H1 (cell line): ENCODE results near the gene NEDD4L. TPM values are rescaled to one million over a fixed set of nuclear protein-coding genes. Genes with fewer than 3 reads are reported as not detected.
A peak's percentile ranks its signal among the peaks of the same experiment; 100 is the strongest.

Experiments
- CTCF ChIA-PET: fragments of 300-600 bp; sonication (Branson Sonifier 250); formaldehyde crosslinking; loops from one replicate; lab custom pipeline; 2021; ENCODE audit not compliant: partially characterized antibody; lab: Charles Lee
- POLR2A ChIA-PET: fragments of 300-600 bp; sonication (Branson Sonifier 250); formaldehyde crosslinking; loops from one replicate; lab custom pipeline; 2021; ENCODE audit warnings: inconsistent platforms; ENCODE audit not compliant: partially characterized antibody; lab: Charles Lee
- DNase-seq, 2 experiments: peaks; one replicate each; pipeline versions ENCODE4 v3.0.0 to v3.0.0-alpha.2; 2010 to 2022; ENCODE audit warnings: low spot score in 2 of 2, low read depth in 1 of 2, mixed read lengths in 1 of 2
- FAIRE-seq: peaks from 2 replicates; lab custom pipeline; 2011; peaks lifted over from hg19 to GRCh38; lab: Jason Lieb, UNC
- H2AFZ ChIP-seq: 2 replicates; pipeline ENCODE4 v1.8.1; 2012; ENCODE audit warnings: low read length, inconsistent platforms
- H2AK5ac ChIP-seq: 2 replicates; pipeline ENCODE4 v1.6.1; 2013; ENCODE audit warnings: low read depth, low read length
- H2BK120ac ChIP-seq: replicated peaks from 2 replicates; pipeline ENCODE3; 2013; ENCODE audit warnings: low read depth, low read length, inconsistent platforms
- H2BK12ac ChIP-seq: 2 replicates; pipeline ENCODE4 v1.6.1; 2013; ENCODE audit warnings: low read depth, low read length
- H2BK15ac ChIP-seq: 2 replicates; pipeline ENCODE4 v1.6.1; 2013; ENCODE audit warnings: low read length
- H2BK20ac ChIP-seq: 2 replicates; pipeline ENCODE4 v1.6.1; 2013; ENCODE audit warnings: low read length
- H2BK5ac ChIP-seq: 2 replicates; pipeline ENCODE4 v1.6.1; 2013; ENCODE audit warnings: low read depth, low read length
- H3K14ac ChIP-seq: 2 replicates; pipeline ENCODE4 v1.6.1; 2013; ENCODE audit warnings: inconsistent platforms; ENCODE audit not compliant: insufficient read length
- H3K18ac ChIP-seq: 2 replicates; pipeline ENCODE4 v1.6.1; 2013; ENCODE audit warnings: low read length; ENCODE audit errors: extremely low read depth
- H3K23ac ChIP-seq: 2 replicates; pipeline ENCODE4 v1.6.1; 2013; ENCODE audit warnings: inconsistent platforms; ENCODE audit not compliant: insufficient read length
- H3K23me2 ChIP-seq: 2 replicates; pipeline ENCODE4 v1.6.1; 2013; ENCODE audit warnings: low read depth, low read length
- H3K27ac ChIP-seq: 2 replicates; pipeline ENCODE4 v1.6.1; 2011; ENCODE audit warnings: low read depth, low read length, inconsistent platforms
- H3K27me3 ChIP-seq, 4 experiments: replicated peaks in 1 of 4; 1 replicate in 1 of 4; 2 replicates in 3 of 4; pipeline versions ENCODE4 v1.6.1 to v1.8.1; 2011 to 2013; ENCODE audit warnings: low read length in 3 of 4, mild to moderate bottlenecking in 3 of 4, inconsistent platforms in 2 of 4, mixed read lengths in 2 of 4, moderate library complexity in 1 of 4; ENCODE audit not compliant: control insufficient read depth in 3 of 4, insufficient read depth in 3 of 4; ENCODE audit errors: extremely low read depth in 1 of 4
- H3K36me3 ChIP-seq, 4 experiments: 2 replicates each; pipeline versions ENCODE4 v1.6.1 to v1.8.1; 2011 to 2013; ENCODE audit warnings: mild to moderate bottlenecking in 4 of 4, low read length in 3 of 4, moderate library complexity in 2 of 4, control low read depth in 1 of 4, inconsistent platforms in 1 of 4; ENCODE audit not compliant: insufficient read depth in 4 of 4, control insufficient read depth in 2 of 4
- H3K4ac ChIP-seq: replicated peaks from 2 replicates; pipeline ENCODE3; 2013; ENCODE audit warnings: low read length, low read depth, mixed read lengths, inconsistent platforms; ENCODE audit not compliant: insufficient read length
- H3K4me1 ChIP-seq, 4 experiments: replicated peaks in 1 of 4; 1 replicate in 1 of 4; 2 replicates in 3 of 4; pipeline versions ENCODE4 v1.6.1 to v1.8.1; 2011 to 2013; ENCODE audit warnings: low read length in 3 of 4, inconsistent platforms in 2 of 4, mixed read lengths in 1 of 4; ENCODE audit not compliant: insufficient read depth in 4 of 4, control insufficient read depth in 3 of 4
- H3K4me2 ChIP-seq, 2 experiments: 2 replicates each; pipeline versions ENCODE4 v1.6.1 to v1.8.1; 2011 to 2013; ENCODE audit warnings: low read depth in 2 of 2, low read length in 2 of 2, control low read depth in 1 of 2, inconsistent platforms in 1 of 2, mild to moderate bottlenecking in 1 of 2; ENCODE audit not compliant: insufficient read depth in 1 of 2
- H3K4me3 ChIP-seq, 4 experiments: fragments of 200-600, 300-600 bp in 1 of 4; sonication (generic), shearing (Covaris generic), sonication (Bioruptor Twin) in 1 of 4; 2 replicates each; pipeline versions ENCODE4 v1.5.1 to v1.8.1; 2011 to 2016; ENCODE audit warnings: low read length in 4 of 4, low read depth in 3 of 4, control low read depth in 2 of 4, inconsistent platforms in 2 of 4, mild to moderate bottlenecking in 2 of 4, mixed read lengths in 1 of 4, moderate library complexity in 1 of 4; ENCODE audit not compliant: insufficient read depth in 2 of 4; ENCODE audit errors: extremely low read depth in 1 of 4
- H3K56ac ChIP-seq: replicated peaks from 2 replicates; pipeline ENCODE3; 2013; ENCODE audit warnings: low read depth, mild to moderate bottlenecking, mixed read lengths, low read length, inconsistent platforms; ENCODE audit not compliant: insufficient read length
- H3K79me1 ChIP-seq: 2 replicates; pipeline ENCODE4 v1.6.1; 2013; ENCODE audit warnings: low read depth, low read length, control low read depth
- H3K79me2 ChIP-seq, 2 experiments: 2 replicates each; pipeline versions ENCODE4 v1.6.1 to v1.8.1; 2012 to 2013; ENCODE audit warnings: low read length in 2 of 2, mild to moderate bottlenecking in 2 of 2, inconsistent platforms in 1 of 2; ENCODE audit not compliant: insufficient read depth in 2 of 2, control insufficient read depth in 1 of 2
- H3K9ac ChIP-seq, 4 experiments: replicated peaks in 1 of 4; 1 replicate in 1 of 4; 2 replicates in 3 of 4; pipeline versions ENCODE4 v1.6.1 to v1.8.1; 2011 to 2013; ENCODE audit warnings: low read depth in 3 of 4, low read length in 3 of 4, control low read depth in 2 of 4, mild to moderate bottlenecking in 2 of 4, moderate library complexity in 2 of 4, inconsistent platforms in 1 of 4; ENCODE audit errors: extremely low read depth in 1 of 4
- H3K9me3 ChIP-seq, 2 experiments: 2 replicates each; pipeline versions ENCODE4 v1.6.1 to v1.8.1; 2012 to 2013; ENCODE audit warnings: mild to moderate bottlenecking in 2 of 2, moderate library complexity in 2 of 2, control low read depth in 1 of 2, inconsistent platforms in 1 of 2, low read depth in 1 of 2, low read length in 1 of 2, mixed read lengths in 1 of 2; ENCODE audit not compliant: insufficient read depth in 2 of 2
- H4K20me1 ChIP-seq, 2 experiments: replicated peaks in 1 of 2; 2 replicates each; pipeline versions ENCODE3 to v1.8.1; 2011 to 2013; ENCODE audit warnings: inconsistent platforms in 2 of 2, low read length in 2 of 2, mild to moderate bottlenecking in 1 of 2; ENCODE audit not compliant: insufficient read depth in 2 of 2, control insufficient read depth in 1 of 2
- H4K5ac ChIP-seq: 2 replicates; pipeline ENCODE4 v1.6.1; 2013; ENCODE audit warnings: low read length, low read depth, mixed read lengths, inconsistent platforms; ENCODE audit not compliant: insufficient read length
- H4K8ac ChIP-seq: 2 replicates; pipeline ENCODE4 v1.8.0; 2013; ENCODE audit warnings: mild to moderate bottlenecking, moderate library complexity, low read length, inconsistent platforms; ENCODE audit not compliant: insufficient read depth; ENCODE audit errors: extremely low read depth
- H4K91ac ChIP-seq: replicated peaks from 2 replicates; pipeline ENCODE3; 2013; ENCODE audit warnings: low read length, mixed read lengths, inconsistent platforms; ENCODE audit not compliant: insufficient read length
- EGR1 ChIP-seq: IDR thresholded peaks from 2 replicates; pipeline ENCODE4 v1.6.1; 2011; ENCODE audit warnings: low read depth, low read length, borderline replicate concordance
- GTF2F1 ChIP-seq: IDR thresholded peaks from 2 replicates; pipeline ENCODE4 v1.6.1; 2012; ENCODE audit warnings: low read depth, low read length, improper control_type of control experiment, borderline replicate concordance
- HDAC2 ChIP-seq, 2 experiments: fragments of 300-600 bp in 1 of 2; sonication (generic) in 1 of 2; IDR thresholded peaks; 2 replicates each; pipeline ENCODE4 v1.6.1; 2011 to 2012; ENCODE audit warnings: low read depth in 2 of 2, low read length in 2 of 2, mild to moderate bottlenecking in 2 of 2, moderate library complexity in 2 of 2, borderline replicate concordance in 1 of 2, inconsistent platforms in 1 of 2
- KDM1A ChIP-seq: fragments of 200-600, 300-600 bp; sonication (generic); IDR thresholded peaks from 2 replicates; pipeline ENCODE4 v1.7.1; 2016; ENCODE audit warnings: mild to moderate bottlenecking, low read length, borderline replicate concordance
- KDM4A ChIP-seq: IDR thresholded peaks from one replicate; pipeline ENCODE4 v1.7.1; 2012; ENCODE audit warnings: low read depth, mild to moderate bottlenecking, moderate library complexity, low read length, inconsistent platforms; ENCODE audit not compliant: severe bottlenecking
- KDM5A ChIP-seq: fragments of 200-600 bp; IDR thresholded peaks from 2 replicates; pipeline ENCODE4 v1.7.1; 2012; ENCODE audit warnings: mild to moderate bottlenecking, low read length, inconsistent platforms, mixed read lengths
- MAFK ChIP-seq: IDR thresholded peaks from 2 replicates; pipeline ENCODE4 v1.6.1; 2012; ENCODE audit warnings: low read depth, mild to moderate bottlenecking, improper control_type of control experiment, low read length
- POU5F1 ChIP-seq: IDR thresholded peaks from 2 replicates; pipeline ENCODE4 v1.6.1; 2011; ENCODE audit warnings: low read depth, mild to moderate bottlenecking, low read length, moderate library complexity
- RFX5 ChIP-seq: IDR thresholded peaks from 2 replicates; pipeline ENCODE4 v1.6.1; 2011; ENCODE audit warnings: low read depth, low read length, improper control_type of control experiment, borderline replicate concordance
- SP1 ChIP-seq: IDR thresholded peaks from 2 replicates; pipeline ENCODE4 v1.6.1; 2011; ENCODE audit warnings: low read depth, low read length
- SRF ChIP-seq: IDR thresholded peaks from 2 replicates; pipeline ENCODE4 v1.6.1; 2011; ENCODE audit warnings: mild to moderate bottlenecking, low read depth, low read length, moderate library complexity
- TEAD4 ChIP-seq: IDR thresholded peaks from 2 replicates; pipeline ENCODE4 v1.6.1; 2012; ENCODE audit warnings: low read depth, low read length, inconsistent platforms, mixed read lengths
- WGBS, 2 experiments: shearing (Covaris generic) in 1 of 2; methylation state at CpG; one replicate each; pipeline versions ENCODE4 v1.1.6 to v1.1.7; 2013 to 2015; ENCODE audit warnings: low lambda C conversion rate in 2 of 2, mixed read lengths in 2 of 2, inconsistent platforms in 1 of 2, low coverage in 1 of 2, missing lambda C conversion rate in 1 of 2; ENCODE audit not compliant: insufficient replicate concordance in 2 of 2, insufficient coverage in 1 of 2, insufficient read length in 1 of 2; ENCODE audit errors: extremely low coverage in 1 of 2, missing lambda C conversion rate in 1 of 2; 5-methylcytosine and 5-hydroxymethylcytosine counted together
- polyA plus RNA-seq, 7 experiments: library from polyadenylated mRNA; depleted of rRNA in 3 of 7; stranded (reverse) in 5 of 7; unstranded in 2 of 7; fragments of >200 nt in 5 of 7; fragments of 200-250 nt in 2 of 7; gene quantifications; 1 replicate in 5 of 7; 2 replicates in 1 of 7; 4 replicates in 1 of 7; pipeline versions ENCODE4 v1.2.1 to v1.2.3, GENCODE V29; 2011 to 2013; ENCODE audit warnings: missing spikeins in 2 of 7, mixed read lengths in 2 of 7
- total RNA-seq: library from RNA; stranded (reverse); fragmentation: NEBNext Ultra II Directional; extraction: Animal tissue kit (Norgen Biotek cat#: 25700); gene quantifications from 2 replicates; pipeline ENCODE4 v1.2.1, GENCODE V29; 2021

Gene NEDD4L
- total and polyA plus RNA-seq, 2 of the 8 experiments (the other 6 are each of a cell fraction or from before 2014, with no cell fraction given): 37.3 to 69.8 TPM

DNA sequence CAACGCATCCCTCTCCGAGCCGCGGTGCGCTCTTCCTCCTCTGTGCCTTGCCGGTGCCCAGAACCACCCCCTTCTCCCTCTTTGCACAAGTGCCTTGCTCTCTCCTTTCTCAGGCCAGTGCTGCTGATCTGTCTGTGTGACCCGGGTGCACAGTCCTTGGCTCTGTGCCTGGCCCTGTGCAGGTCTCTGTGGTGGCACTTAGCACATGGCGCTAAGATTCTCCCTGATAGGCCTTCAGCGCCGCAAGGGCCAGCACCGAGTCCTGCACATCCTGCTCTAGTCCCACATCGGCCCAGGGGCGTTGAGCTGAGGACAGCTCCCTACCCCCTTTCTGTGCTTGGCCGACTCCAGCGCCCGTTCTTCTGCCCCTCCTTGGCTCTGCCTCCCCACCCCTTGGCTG, 136.1 kb downstream of the NEDD4L start:
- DNase-seq (no peak), FAIRE-seq (no peak)
- H3K9me3 ChIP-seq: no peaks in the 10 kb centered on the region; a peak in 1 of 4 replicates
- H3K4ac ChIP-seq: no peak overlapping the region
- H3K23me2 ChIP-seq: no peaks in the 10 kb centered on the region
- H3K18ac ChIP-seq: no peak overlapping the region
- no peak overlapping the region for H3K27ac ChIP-seq
- peaks cover 8% of the 10 kb centered on the region; the same call in 1 of the 2 replicates for H3K79me1 ChIP-seq
- ChIA-PET CTCF (interaction anchor here (0.6 to 9.4 kb wide), 20 partner anchors 11 to 298 kb away, joined by 3 to 103 read pairs (median 4); partner anchors contain the start of gene NEDD4L), POLR2A (interaction anchor here (1.3 to 1.6 kb wide), 2 partner anchors 15 to 135 kb away, joined by 3 to 4 read pairs; no protein-coding TSS in a partner anchor)
- H3K36me3 ChIP-seq: no peaks in the 10 kb centered on the region
- H3K9ac ChIP-seq: no peak overlapping the region
- H2BK120ac ChIP-seq: no peak overlapping the region
- H4K91ac ChIP-seq: no peak overlapping the region
- H2AK5ac ChIP-seq: no peak overlapping the region
- H2AFZ ChIP-seq: no peak overlapping the region
- H3K27me3 ChIP-seq: no peaks in the 10 kb centered on the region
- no peak overlapping the region for H2BK5ac ChIP-seq
- H3K4me2 ChIP-seq: no peak overlapping the region
- peak overlapping the region; percentile 84; the same call in 1 of the 2 replicates for H2BK12ac ChIP-seq
- WGBS, 2 experiments: 94% methylated on average over 16 of the region's 16 CpGs; no CpG with 5 or more reads in 1 of the 2 experiments
- H3K4me3 ChIP-seq: no peak overlapping the region
- H2BK15ac ChIP-seq: peak overlapping the region; percentile 93
- H4K8ac ChIP-seq: no peak overlapping the region; the same call in 1 of the 2 replicates
- peaks cover 0 to 7% of the 10 kb centered on the region in 2 experiments for H4K20me1 ChIP-seq
- H3K56ac ChIP-seq: no peak overlapping the region
- peak overlapping the region; percentile 21 for H3K14ac ChIP-seq
- H3K79me2 ChIP-seq: peaks cover 0 to 29% of the 10 kb centered on the region in 2 experiments; a peak in 2 of 4 replicates
- TF ChIP-seq HDAC2 (IDR thresholded peaks at IDR 0.05; ENCODE audit: borderline replicate concordance in 1 of 2, low read depth in 2 of 2, low read length in 2 of 2) (no peak), TEAD4 (no peak), POU5F1 (no peak), MAFK (no peak), KDM4A (no peak), EGR1 (no peak), SP1 (no peak), SRF (no peak), RFX5 (no peak), KDM5A (no peak), GTF2F1 (no peak), KDM1A (no peak)
- H2BK20ac ChIP-seq: no peak overlapping the region
- H3K23ac ChIP-seq: no peak overlapping the region
- H3K4me1 ChIP-seq: peaks cover 0 to 17% (median 8%) of the 10 kb centered on the region in 4 experiments; a peak in 4 of 7 replicates
- H4K5ac ChIP-seq: no peak overlapping the region
